AG09319 (cell line): ENCODE results near the gene SLC27A5.
"Not testable (repeated sequence)": the region's sequence is repeated elsewhere in the genome, so short reads cannot be mapped to it uniquely, and the experiment has no call there.

Experiments used
- DNase-seq: peaks from one replicate; pipeline ENCODE4 v3.0.0-alpha.2; 2010; ENCODE audit warnings: low read depth; ENCODE audit errors: extremely low read depth
- TF ChIP-seq, protein P1 (sequence below): IDR thresholded peaks from 2 replicates; pipeline ENCODE4 v1.5.1; 2011; ENCODE audit warnings: low read depth, mild to moderate bottlenecking, inconsistent platforms, low read length, moderate library complexity

SLC27A5 gene

DNA sequence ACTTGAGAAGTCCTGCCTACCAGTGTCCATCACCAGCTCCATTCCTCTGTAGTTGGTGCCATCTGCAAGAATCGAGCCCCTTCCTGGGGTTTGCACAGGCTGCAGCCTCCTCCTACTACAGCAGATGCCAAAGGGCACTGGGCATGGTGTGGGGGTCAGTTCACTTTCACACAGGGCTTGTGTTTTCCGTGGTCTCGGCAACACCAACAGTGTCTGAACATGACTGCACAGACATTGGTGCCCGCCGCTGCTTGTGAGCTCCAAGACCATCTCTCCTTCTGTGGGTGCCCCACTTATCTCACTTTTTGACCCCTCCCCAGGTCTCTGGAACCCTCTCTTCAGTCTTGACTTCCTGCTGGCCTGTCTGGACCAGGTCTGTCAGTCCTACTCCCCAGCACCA is 20.4 kb downstream of the SLC27A5 start:
- TF ChIP-seq, protein P1, sequence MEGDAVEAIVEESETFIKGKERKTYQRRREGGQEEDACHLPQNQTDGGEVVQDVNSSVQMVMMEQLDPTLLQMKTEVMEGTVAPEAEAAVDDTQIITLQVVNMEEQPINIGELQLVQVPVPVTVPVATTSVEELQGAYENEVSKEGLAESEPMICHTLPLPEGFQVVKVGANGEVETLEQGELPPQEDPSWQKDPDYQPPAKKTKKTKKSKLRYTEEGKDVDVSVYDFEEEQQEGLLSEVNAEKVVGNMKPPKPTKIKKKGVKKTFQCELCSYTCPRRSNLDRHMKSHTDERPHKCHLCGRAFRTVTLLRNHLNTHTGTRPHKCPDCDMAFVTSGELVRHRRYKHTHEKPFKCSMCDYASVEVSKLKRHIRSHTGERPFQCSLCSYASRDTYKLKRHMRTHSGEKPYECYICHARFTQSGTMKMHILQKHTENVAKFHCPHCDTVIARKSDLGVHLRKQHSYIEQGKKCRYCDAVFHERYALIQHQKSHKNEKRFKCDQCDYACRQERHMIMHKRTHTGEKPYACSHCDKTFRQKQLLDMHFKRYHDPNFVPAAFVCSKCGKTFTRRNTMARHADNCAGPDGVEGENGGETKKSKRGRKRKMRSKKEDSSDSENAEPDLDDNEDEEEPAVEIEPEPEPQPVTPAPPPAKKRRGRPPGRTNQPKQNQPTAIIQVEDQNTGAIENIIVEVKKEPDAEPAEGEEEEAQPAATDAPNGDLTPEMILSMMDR, result no peak
- DNase-seq, result no peak

DNA sequence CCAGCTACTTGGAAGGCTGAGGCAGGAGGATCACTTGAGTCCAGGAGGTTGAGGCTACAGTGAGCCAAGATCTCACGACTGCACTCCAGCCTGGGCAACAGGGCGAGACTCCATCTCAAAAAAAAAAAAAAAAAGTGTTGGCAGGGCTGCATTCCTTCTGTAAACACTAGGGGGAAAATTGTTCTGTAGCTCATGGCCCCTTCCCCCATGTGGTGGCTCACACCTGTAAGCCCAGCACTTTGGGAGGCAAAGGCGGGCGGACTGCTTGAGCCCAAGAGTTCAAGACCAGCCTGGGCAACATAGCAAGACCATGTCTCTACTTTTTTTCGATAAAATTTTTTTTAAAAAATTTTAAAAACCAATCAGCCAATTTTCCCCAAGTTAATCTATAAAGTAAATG is 27.4 kb downstream of the SLC27A5 start:
- not testable (repeated sequence) for DNase-seq

DNA sequence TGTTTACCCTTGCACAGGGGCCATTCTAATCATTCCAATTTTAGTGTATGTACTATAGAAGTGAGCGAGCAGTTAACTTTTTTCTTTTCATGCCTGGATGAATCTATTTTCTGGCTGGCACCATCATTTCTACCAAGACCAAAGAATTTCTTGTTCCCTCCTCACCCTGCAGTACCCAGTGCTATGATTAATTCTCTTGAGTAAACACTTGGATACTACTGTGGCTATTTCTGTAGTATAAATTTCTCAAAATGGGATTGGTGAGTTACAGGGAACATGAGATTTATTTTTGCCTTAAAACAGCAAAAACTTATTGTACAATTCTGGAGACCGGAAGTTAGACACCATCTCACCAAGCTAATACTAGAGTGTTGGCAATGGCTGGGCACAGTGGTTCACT is 28.0 kb downstream of the SLC27A5 start:
- DNase-seq, result no peak
- TF ChIP-seq, protein P1, result no peak

DNA sequence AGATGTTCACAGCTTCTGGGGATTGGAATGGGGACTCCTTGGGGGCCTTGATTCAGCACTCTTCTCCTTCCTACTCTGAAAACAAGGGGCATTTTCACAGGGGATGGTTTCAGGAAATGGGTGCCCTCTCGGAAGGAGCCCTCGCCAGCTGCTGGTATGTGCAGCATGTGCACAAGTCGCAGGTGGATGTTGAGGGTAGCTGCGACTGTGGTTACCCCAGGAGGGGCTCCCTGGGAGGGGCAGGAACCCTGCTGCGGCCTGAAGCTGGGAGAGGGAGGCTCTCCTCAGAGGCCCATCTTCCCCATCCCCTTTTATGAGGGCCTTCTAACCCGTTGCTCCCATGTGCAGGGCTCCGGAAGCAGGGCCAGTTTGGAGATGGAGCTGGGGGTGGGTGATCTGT is 29.4 kb downstream of the SLC27A5 start:
- no peak for DNase-seq
- TF ChIP-seq, protein P1, result no peak

DNA sequence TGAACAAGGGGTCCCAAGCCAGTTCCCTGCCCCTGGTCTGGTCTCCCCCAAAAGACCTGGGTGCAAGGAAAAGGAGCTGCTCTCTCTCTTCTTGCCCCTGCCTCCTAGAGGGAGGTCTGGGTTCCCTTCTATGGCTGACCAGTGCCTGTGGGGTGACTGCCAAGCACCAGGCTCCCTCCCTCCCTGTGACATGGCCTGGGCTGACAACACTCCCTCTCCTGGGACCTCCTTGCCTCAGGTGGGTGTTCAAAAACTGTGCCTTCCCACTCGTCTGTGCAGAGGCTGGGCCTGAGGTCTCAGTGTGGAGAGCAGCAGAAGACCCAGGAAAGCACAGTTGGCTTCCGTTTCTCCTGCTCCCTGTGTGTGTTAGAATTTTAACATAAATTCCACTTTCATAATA is 31.0 kb downstream of the SLC27A5 start:
- TF ChIP-seq, protein P1, result no peak

DNA sequence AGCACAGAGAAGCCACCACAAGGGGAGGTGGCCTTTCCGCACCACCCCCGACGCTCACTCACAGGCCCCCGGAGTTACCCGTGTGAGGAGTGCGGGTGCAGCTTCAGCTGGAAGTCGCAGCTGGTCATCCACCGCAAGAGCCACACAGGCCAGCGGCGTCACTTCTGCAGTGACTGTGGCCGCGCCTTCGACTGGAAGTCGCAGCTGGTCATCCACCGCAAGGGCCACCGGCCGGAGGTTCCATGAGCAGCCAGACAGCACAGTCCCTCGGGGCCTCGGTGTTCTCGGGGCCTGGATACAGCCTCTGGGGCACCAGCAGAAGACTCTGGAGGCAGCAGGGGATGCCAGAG is 31.3 kb downstream of the SLC27A5 start:
- no peak for DNase-seq
- TF ChIP-seq, protein P1, result no peak

More for the DNA sequence above, 31.0 kb downstream of the SLC27A5 start:
- DNase-seq, result no peak

DNA sequence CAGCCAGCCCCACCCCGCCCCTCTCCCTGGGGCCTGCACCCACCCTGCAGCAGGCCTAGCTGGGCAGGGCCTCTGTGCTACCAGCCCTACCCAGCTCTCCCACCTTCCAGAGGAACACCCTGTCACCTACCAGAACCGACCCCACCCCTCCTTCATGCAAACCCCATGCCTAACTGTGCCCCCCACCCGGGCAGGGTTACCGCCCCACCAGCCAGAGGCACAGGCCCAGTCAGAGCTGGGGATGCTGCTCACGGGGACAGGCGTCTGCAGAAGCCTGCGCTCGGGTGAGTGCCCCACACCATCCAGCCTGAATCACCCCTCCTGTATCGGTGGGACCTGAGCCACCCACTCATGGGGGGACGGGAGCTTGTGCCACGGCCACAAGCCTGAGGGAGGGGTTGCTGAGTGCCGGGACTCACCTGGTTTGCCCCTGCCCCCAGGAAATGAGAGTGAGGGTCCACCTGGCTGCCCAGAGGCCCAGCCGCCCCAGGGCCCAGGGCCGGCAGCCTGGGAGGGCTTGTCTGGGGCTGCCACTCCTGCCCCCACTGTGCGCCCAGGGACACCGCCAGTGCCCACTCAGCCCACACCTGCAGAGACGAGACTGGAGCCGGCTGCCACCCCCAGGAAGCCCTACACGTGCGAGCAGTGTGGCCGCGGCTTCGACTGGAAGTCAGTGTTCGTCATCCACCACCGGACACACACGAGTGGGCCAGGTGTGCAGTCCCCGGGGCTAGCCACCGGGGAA is 31.9 kb downstream of the SLC27A5 start:
- DNase-seq, result no peak
- TF ChIP-seq, protein P1, result no peak

DNA sequence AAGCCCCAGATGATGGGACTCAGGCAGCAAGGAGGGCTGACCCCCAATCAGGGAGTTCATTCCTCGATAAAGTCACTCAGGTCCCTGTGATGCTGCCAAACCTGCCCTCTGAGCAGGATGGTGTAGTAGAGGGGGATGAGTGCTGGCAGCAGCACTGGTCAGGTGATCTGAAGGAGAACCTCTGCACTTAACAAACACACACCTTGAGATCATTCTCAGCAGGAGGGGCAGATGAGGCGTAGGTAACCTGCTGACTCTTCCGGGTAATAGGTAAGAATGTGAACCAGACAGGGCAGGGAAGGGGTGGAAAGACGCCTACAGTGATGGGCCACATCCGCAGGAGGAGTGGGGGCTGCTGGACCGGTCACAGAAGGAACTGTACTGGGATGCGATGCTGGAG is 32.5 kb downstream of the SLC27A5 start:
- DNase-seq, result no peak

More for the DNA sequence above, 32.5 kb downstream of the SLC27A5 start:
- TF ChIP-seq, protein P1, result no peak
